ENCODE measurements around the gene CD300A. TPM values are rescaled to one million over a fixed set of nuclear protein-coding genes. Genes with fewer than 3 reads are reported as not detected.

The CD300A gene
- total RNA-seq, 2 experiments from 2014 or later: 2.2 to 2.4 TPM

- ChIA-PET POLR2A (interaction anchor here (1.5 kb wide), 1 partner anchor 46 kb away, joined by 4 read pairs; no protein-coding TSS in a partner anchor), CTCF (interaction anchor here (0.7 to 11.1 kb wide), 30 partner anchors 9 to 279 kb away, joined by 3 to 133 read pairs (median 5); partner anchors contain the start of genes CD300A, GPR142 and RAB37)
- Mint-ChIP-seq H3K27ac (no peak overlapping the region), H3K9me3 (no peaks in the 10 kb centered on the region), H3K27me3 (peaks cover 1% of the 10 kb centered on the region), H3K4me3 (no peak overlapping the region), H3K36me3 (ENCODE audit: low read depth) (no peaks in the 10 kb centered on the region), H3K4me1 (ENCODE audit: low read depth) (peaks cover 12% of the 10 kb centered on the region)
- TF ChIP-seq, protein P1, sequence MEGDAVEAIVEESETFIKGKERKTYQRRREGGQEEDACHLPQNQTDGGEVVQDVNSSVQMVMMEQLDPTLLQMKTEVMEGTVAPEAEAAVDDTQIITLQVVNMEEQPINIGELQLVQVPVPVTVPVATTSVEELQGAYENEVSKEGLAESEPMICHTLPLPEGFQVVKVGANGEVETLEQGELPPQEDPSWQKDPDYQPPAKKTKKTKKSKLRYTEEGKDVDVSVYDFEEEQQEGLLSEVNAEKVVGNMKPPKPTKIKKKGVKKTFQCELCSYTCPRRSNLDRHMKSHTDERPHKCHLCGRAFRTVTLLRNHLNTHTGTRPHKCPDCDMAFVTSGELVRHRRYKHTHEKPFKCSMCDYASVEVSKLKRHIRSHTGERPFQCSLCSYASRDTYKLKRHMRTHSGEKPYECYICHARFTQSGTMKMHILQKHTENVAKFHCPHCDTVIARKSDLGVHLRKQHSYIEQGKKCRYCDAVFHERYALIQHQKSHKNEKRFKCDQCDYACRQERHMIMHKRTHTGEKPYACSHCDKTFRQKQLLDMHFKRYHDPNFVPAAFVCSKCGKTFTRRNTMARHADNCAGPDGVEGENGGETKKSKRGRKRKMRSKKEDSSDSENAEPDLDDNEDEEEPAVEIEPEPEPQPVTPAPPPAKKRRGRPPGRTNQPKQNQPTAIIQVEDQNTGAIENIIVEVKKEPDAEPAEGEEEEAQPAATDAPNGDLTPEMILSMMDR (IDR thresholded peaks at IDR 0.05): peak; percentile 90
- intact Hi-C loops (cut with micrococcal nuclease): loop anchor here (1.0 kb wide), 1 partner anchor 78 kb away; no protein-coding TSS in a partner anchor
- peak; percentile 88 for DNase-seq
- ATAC-seq: peak; percentile 51
Observed at GRCh38 chr17:74457146-74457819, 9.2 kb upstream of the CD300A start.

- POLR2A ChIA-PET: interaction anchor here (1.5 kb wide), 1 partner anchor 45 kb away, joined by 4 read pairs; no protein-coding TSS in a partner anchor
- Mint-ChIP-seq H3K36me3 (ENCODE audit: low read depth) (no peaks in the 10 kb centered on the region), H3K4me1 (ENCODE audit: low read depth) (peaks cover 15% of the 10 kb centered on the region), H3K27ac (no peak overlapping the region), H3K27me3 (no peaks in the 10 kb centered on the region), H3K9me3 (no peaks in the 10 kb centered on the region), H3K4me3 (no peak overlapping the region)
- CTCF ChIA-PET: interaction anchor here (0.6 to 11.1 kb wide), 25 partner anchors 9 to 146 kb away, joined by 3 to 133 read pairs (median 7); partner anchors contain the start of genes CD300A and GPR142
- intact Hi-C loops (cut with micrococcal nuclease): loop anchor here (1.0 kb wide), 1 partner anchor 78 kb away; no protein-coding TSS in a partner anchor
- TF ChIP-seq, protein P1 (IDR thresholded peaks at IDR 0.05): no peak
- DNase-seq (no peak), ATAC-seq (no peak)
Observed at GRCh38 chr17:74457820-74458166, 8.6 kb upstream of the CD300A start.

DNA sequence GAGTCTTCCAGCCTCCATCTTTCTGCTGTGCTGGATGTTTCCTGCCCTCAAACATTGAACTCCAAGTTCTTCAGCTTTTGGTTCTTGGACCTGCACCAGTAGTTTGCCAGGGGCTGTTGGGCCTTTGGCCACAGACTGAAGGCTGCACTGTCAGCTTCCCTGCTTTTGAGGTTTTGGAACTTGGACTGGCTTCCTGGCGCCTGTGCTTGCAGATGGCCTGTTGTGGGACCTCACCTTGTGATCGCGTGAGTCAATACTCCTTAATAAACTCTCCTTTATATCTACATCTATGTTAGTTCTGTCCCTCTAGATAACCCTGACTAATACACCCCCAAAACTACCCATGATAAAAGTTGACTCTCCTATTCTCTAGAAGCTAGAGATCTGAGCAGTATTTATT, 7.6 kb upstream of the CD300A start:
- ChIA-PET POLR2A (interaction anchor here (0.6 kb wide), 1 partner anchor 160 kb away, joined by 3 read pairs; no protein-coding TSS in a partner anchor), CTCF (interaction anchor here (1.2 to 11.1 kb wide), 6 partner anchors 22 to 90 kb away, joined by 3 to 133 read pairs (median 30); partner anchors contain the start of gene GPR142)
- no peak overlapping the region for H3K27ac Mint-ChIP-seq
- H3K4me1 Mint-ChIP-seq (ENCODE audit: low read depth): peaks cover 25% of the 10 kb centered on the region
- DNase-seq: no peak
- intact Hi-C loops (cut with micrococcal nuclease): no loop called here
- no peaks in the 10 kb centered on the region for H3K36me3 Mint-ChIP-seq (ENCODE audit: low read depth)
- no peak overlapping the region for H3K4me3 Mint-ChIP-seq
- no peaks in the 10 kb centered on the region for H3K9me3 Mint-ChIP-seq
- TF ChIP-seq, protein P1 (IDR thresholded peaks at IDR 0.05): no peak
- no peaks in the 10 kb centered on the region for H3K27me3 Mint-ChIP-seq
- no peak for ATAC-seq

DNA sequence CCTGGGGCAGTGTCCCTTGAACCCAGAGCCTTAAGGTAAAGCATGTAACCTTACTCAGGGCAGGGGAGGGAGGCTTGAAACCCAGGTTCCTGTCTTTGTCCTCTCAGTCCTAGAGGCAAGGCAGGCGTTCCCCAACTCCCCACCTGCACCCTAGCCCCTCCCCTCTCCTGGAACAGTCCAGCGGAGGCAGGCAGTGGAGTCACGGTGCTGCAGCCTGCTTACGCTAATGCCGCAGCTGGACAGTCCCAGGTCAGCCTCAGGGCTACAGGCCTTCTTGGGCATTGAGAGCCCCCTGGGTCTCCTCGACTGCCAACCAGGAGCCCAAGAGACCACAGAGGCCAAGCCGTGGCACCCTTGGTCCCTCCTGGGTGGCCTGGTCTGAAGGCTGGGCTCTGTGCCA, 6.8 kb upstream of the CD300A start:
- TF ChIP-seq, protein P1 (IDR thresholded peaks at IDR 0.05): no peak
- H3K9me3 Mint-ChIP-seq: no peaks in the 10 kb centered on the region
- no peak overlapping the region for H3K4me3 Mint-ChIP-seq
- H3K27me3 Mint-ChIP-seq: no peaks in the 10 kb centered on the region
- no peak for ATAC-seq
- peaks cover 27% of the 10 kb centered on the region for H3K4me1 Mint-ChIP-seq (ENCODE audit: low read depth)
- ChIA-PET POLR2A (interaction anchor here (0.6 kb wide), 1 partner anchor 161 kb away, joined by 3 read pairs; no protein-coding TSS in a partner anchor), CTCF (interaction anchor here (1.2 to 11.1 kb wide), 4 partner anchors 22 to 91 kb away, joined by 3 to 133 read pairs (median 85); partner anchors contain the start of gene GPR142)
- DNase-seq: no peak
- no peak overlapping the region for H3K27ac Mint-ChIP-seq
- intact Hi-C loops (cut with micrococcal nuclease): no loop called here
- H3K36me3 Mint-ChIP-seq (ENCODE audit: low read depth): no peaks in the 10 kb centered on the region

GRCh38 chr17:74460241-74460640, 6.2 kb upstream of the CD300A start:
- Mint-ChIP-seq H3K9me3 (no peaks in the 10 kb centered on the region), H3K36me3 (ENCODE audit: low read depth) (no peaks in the 10 kb centered on the region), H3K27ac (no peak overlapping the region), H3K4me1 (ENCODE audit: low read depth) (peaks cover 24% of the 10 kb centered on the region), H3K27me3 (no peaks in the 10 kb centered on the region), H3K4me3 (no peak overlapping the region)
- no peak for DNase-seq
- TF ChIP-seq, protein P1 (IDR thresholded peaks at IDR 0.05): no peak
- CTCF ChIA-PET: interaction anchor here (4.7 to 11.1 kb wide), 2 partner anchors 31 to 91 kb away, joined by 45 to 125 read pairs; partner anchors contain the start of gene GPR142
- POLR2A ChIA-PET: no interaction called here
- intact Hi-C loops (cut with micrococcal nuclease): no loop called here
- ATAC-seq: no peak

Measured in activated CD8-positive, alpha-beta T cell treated with anti-CD3 and anti-CD28 coated beads for 36 hours (primary cell).